H1 (cell line): ENCODE results near the gene PCP4. TPM values are rescaled to one million over a fixed set of nuclear protein-coding genes. Genes with fewer than 3 reads are reported as not detected.

ENCODE experiments used
- CTCF ChIA-PET: fragments of 300-600 bp; sonication (Branson Sonifier 250); formaldehyde crosslinking; loops from one replicate; lab custom pipeline; 2021; ENCODE audit not compliant: partially characterized antibody; lab: Charles Lee
- POLR2A ChIA-PET: fragments of 300-600 bp; sonication (Branson Sonifier 250); formaldehyde crosslinking; loops from one replicate; lab custom pipeline; 2021; ENCODE audit warnings: inconsistent platforms; ENCODE audit not compliant: partially characterized antibody; lab: Charles Lee
- DNase-seq, 2 experiments: peaks; one replicate each; pipeline versions ENCODE4 v3.0.0 to v3.0.0-alpha.2; 2010 to 2022; ENCODE audit warnings: low spot score in 2 of 2, low read depth in 1 of 2, mixed read lengths in 1 of 2
- FAIRE-seq: peaks from 2 replicates; lab custom pipeline; 2011; peaks lifted over from hg19 to GRCh38; lab: Jason Lieb, UNC
- H2AFZ ChIP-seq: 2 replicates; pipeline ENCODE4 v1.8.1; 2012; ENCODE audit warnings: low read length, inconsistent platforms
- H2AK5ac ChIP-seq: 2 replicates; pipeline ENCODE4 v1.6.1; 2013; ENCODE audit warnings: low read depth, low read length
- H2BK120ac ChIP-seq: replicated peaks from 2 replicates; pipeline ENCODE3; 2013; ENCODE audit warnings: low read depth, low read length, inconsistent platforms
- H2BK12ac ChIP-seq: 2 replicates; pipeline ENCODE4 v1.6.1; 2013; ENCODE audit warnings: low read depth, low read length
- H2BK15ac ChIP-seq: 2 replicates; pipeline ENCODE4 v1.6.1; 2013; ENCODE audit warnings: low read length
- H2BK20ac ChIP-seq: 2 replicates; pipeline ENCODE4 v1.6.1; 2013; ENCODE audit warnings: low read length
- H2BK5ac ChIP-seq: 2 replicates; pipeline ENCODE4 v1.6.1; 2013; ENCODE audit warnings: low read depth, low read length
- H3K14ac ChIP-seq: 2 replicates; pipeline ENCODE4 v1.6.1; 2013; ENCODE audit warnings: inconsistent platforms; ENCODE audit not compliant: insufficient read length
- H3K18ac ChIP-seq: 2 replicates; pipeline ENCODE4 v1.6.1; 2013; ENCODE audit warnings: low read length; ENCODE audit errors: extremely low read depth
- H3K23ac ChIP-seq: 2 replicates; pipeline ENCODE4 v1.6.1; 2013; ENCODE audit warnings: inconsistent platforms; ENCODE audit not compliant: insufficient read length
- H3K23me2 ChIP-seq: 2 replicates; pipeline ENCODE4 v1.6.1; 2013; ENCODE audit warnings: low read depth, low read length
- H3K27ac ChIP-seq: 2 replicates; pipeline ENCODE4 v1.6.1; 2011; ENCODE audit warnings: low read depth, low read length, inconsistent platforms
- H3K27me3 ChIP-seq, 4 experiments: replicated peaks in 1 of 4; 1 replicate in 1 of 4; 2 replicates in 3 of 4; pipeline versions ENCODE4 v1.6.1 to v1.8.1; 2011 to 2013; ENCODE audit warnings: low read length in 3 of 4, mild to moderate bottlenecking in 3 of 4, inconsistent platforms in 2 of 4, mixed read lengths in 2 of 4, moderate library complexity in 1 of 4; ENCODE audit not compliant: control insufficient read depth in 3 of 4, insufficient read depth in 3 of 4; ENCODE audit errors: extremely low read depth in 1 of 4
- H3K36me3 ChIP-seq, 4 experiments: 2 replicates each; pipeline versions ENCODE4 v1.6.1 to v1.8.1; 2011 to 2013; ENCODE audit warnings: mild to moderate bottlenecking in 4 of 4, low read length in 3 of 4, moderate library complexity in 2 of 4, control low read depth in 1 of 4, inconsistent platforms in 1 of 4; ENCODE audit not compliant: insufficient read depth in 4 of 4, control insufficient read depth in 2 of 4
- H3K4ac ChIP-seq: replicated peaks from 2 replicates; pipeline ENCODE3; 2013; ENCODE audit warnings: low read length, low read depth, mixed read lengths, inconsistent platforms; ENCODE audit not compliant: insufficient read length
- H3K4me1 ChIP-seq, 4 experiments: replicated peaks in 1 of 4; 1 replicate in 1 of 4; 2 replicates in 3 of 4; pipeline versions ENCODE4 v1.6.1 to v1.8.1; 2011 to 2013; ENCODE audit warnings: low read length in 3 of 4, inconsistent platforms in 2 of 4, mixed read lengths in 1 of 4; ENCODE audit not compliant: insufficient read depth in 4 of 4, control insufficient read depth in 3 of 4
- H3K4me2 ChIP-seq, 2 experiments: 2 replicates each; pipeline versions ENCODE4 v1.6.1 to v1.8.1; 2011 to 2013; ENCODE audit warnings: low read depth in 2 of 2, low read length in 2 of 2, control low read depth in 1 of 2, inconsistent platforms in 1 of 2, mild to moderate bottlenecking in 1 of 2; ENCODE audit not compliant: insufficient read depth in 1 of 2
- H3K4me3 ChIP-seq, 4 experiments: fragments of 200-600, 300-600 bp in 1 of 4; sonication (generic), shearing (Covaris generic), sonication (Bioruptor Twin) in 1 of 4; 2 replicates each; pipeline versions ENCODE4 v1.5.1 to v1.8.1; 2011 to 2016; ENCODE audit warnings: low read length in 4 of 4, low read depth in 3 of 4, control low read depth in 2 of 4, inconsistent platforms in 2 of 4, mild to moderate bottlenecking in 2 of 4, mixed read lengths in 1 of 4, moderate library complexity in 1 of 4; ENCODE audit not compliant: insufficient read depth in 2 of 4; ENCODE audit errors: extremely low read depth in 1 of 4
- H3K56ac ChIP-seq: replicated peaks from 2 replicates; pipeline ENCODE3; 2013; ENCODE audit warnings: low read depth, mild to moderate bottlenecking, mixed read lengths, low read length, inconsistent platforms; ENCODE audit not compliant: insufficient read length
- H3K79me1 ChIP-seq: 2 replicates; pipeline ENCODE4 v1.6.1; 2013; ENCODE audit warnings: low read depth, low read length, control low read depth
- H3K79me2 ChIP-seq, 2 experiments: 2 replicates each; pipeline versions ENCODE4 v1.6.1 to v1.8.1; 2012 to 2013; ENCODE audit warnings: low read length in 2 of 2, mild to moderate bottlenecking in 2 of 2, inconsistent platforms in 1 of 2; ENCODE audit not compliant: insufficient read depth in 2 of 2, control insufficient read depth in 1 of 2
- H3K9ac ChIP-seq, 4 experiments: replicated peaks in 1 of 4; 1 replicate in 1 of 4; 2 replicates in 3 of 4; pipeline versions ENCODE4 v1.6.1 to v1.8.1; 2011 to 2013; ENCODE audit warnings: low read depth in 3 of 4, low read length in 3 of 4, control low read depth in 2 of 4, mild to moderate bottlenecking in 2 of 4, moderate library complexity in 2 of 4, inconsistent platforms in 1 of 4; ENCODE audit errors: extremely low read depth in 1 of 4
- H3K9me3 ChIP-seq, 2 experiments: 2 replicates each; pipeline versions ENCODE4 v1.6.1 to v1.8.1; 2012 to 2013; ENCODE audit warnings: mild to moderate bottlenecking in 2 of 2, moderate library complexity in 2 of 2, control low read depth in 1 of 2, inconsistent platforms in 1 of 2, low read depth in 1 of 2, low read length in 1 of 2, mixed read lengths in 1 of 2; ENCODE audit not compliant: insufficient read depth in 2 of 2
- H4K20me1 ChIP-seq, 2 experiments: replicated peaks in 1 of 2; 2 replicates each; pipeline versions ENCODE3 to v1.8.1; 2011 to 2013; ENCODE audit warnings: inconsistent platforms in 2 of 2, low read length in 2 of 2, mild to moderate bottlenecking in 1 of 2; ENCODE audit not compliant: insufficient read depth in 2 of 2, control insufficient read depth in 1 of 2
- H4K5ac ChIP-seq: 2 replicates; pipeline ENCODE4 v1.6.1; 2013; ENCODE audit warnings: low read length, low read depth, mixed read lengths, inconsistent platforms; ENCODE audit not compliant: insufficient read length
- H4K8ac ChIP-seq: 2 replicates; pipeline ENCODE4 v1.8.0; 2013; ENCODE audit warnings: mild to moderate bottlenecking, moderate library complexity, low read length, inconsistent platforms; ENCODE audit not compliant: insufficient read depth; ENCODE audit errors: extremely low read depth
- H4K91ac ChIP-seq: replicated peaks from 2 replicates; pipeline ENCODE3; 2013; ENCODE audit warnings: low read length, mixed read lengths, inconsistent platforms; ENCODE audit not compliant: insufficient read length
- WGBS, 2 experiments: shearing (Covaris generic) in 1 of 2; methylation state at CpG; one replicate each; pipeline versions ENCODE4 v1.1.6 to v1.1.7; 2013 to 2015; ENCODE audit warnings: low lambda C conversion rate in 2 of 2, mixed read lengths in 2 of 2, inconsistent platforms in 1 of 2, low coverage in 1 of 2, missing lambda C conversion rate in 1 of 2; ENCODE audit not compliant: insufficient replicate concordance in 2 of 2, insufficient coverage in 1 of 2, insufficient read length in 1 of 2; ENCODE audit errors: extremely low coverage in 1 of 2, missing lambda C conversion rate in 1 of 2; 5-methylcytosine and 5-hydroxymethylcytosine counted together
- polyA plus RNA-seq, 7 experiments: library from polyadenylated mRNA; depleted of rRNA in 3 of 7; stranded (reverse) in 5 of 7; unstranded in 2 of 7; fragments of >200 nt in 5 of 7; fragments of 200-250 nt in 2 of 7; gene quantifications; 1 replicate in 5 of 7; 2 replicates in 1 of 7; 4 replicates in 1 of 7; pipeline versions ENCODE4 v1.2.1 to v1.2.3, GENCODE V29; 2011 to 2013; ENCODE audit warnings: missing spikeins in 2 of 7, mixed read lengths in 2 of 7
- total RNA-seq: library from RNA; stranded (reverse); fragmentation: NEBNext Ultra II Directional; extraction: Animal tissue kit (Norgen Biotek cat#: 25700); gene quantifications from 2 replicates; pipeline ENCODE4 v1.2.1, GENCODE V29; 2021

The PCP4 gene
- total and polyA plus RNA-seq, 2 of the 8 experiments (the other 6 are each of a cell fraction or from before 2014, with no cell fraction given), result 1.8 to 2.4 TPM

- no peaks in the 10 kb centered on the region for H4K20me1 ChIP-seq
- no peak overlapping the region for H4K91ac ChIP-seq
- no peak overlapping the region for H3K56ac ChIP-seq
- no peak overlapping the region for H3K23ac ChIP-seq
- H3K18ac ChIP-seq, result no peak overlapping the region
- DNase-seq, result no peak
- H2AFZ ChIP-seq, result no peak overlapping the region
- no peaks in the 10 kb centered on the region for H3K23me2 ChIP-seq
- no peak for FAIRE-seq
- H2BK5ac ChIP-seq, result no peak overlapping the region
- H2AK5ac ChIP-seq, result no peak overlapping the region
- H3K4me1 ChIP-seq, result no peaks in the 10 kb centered on the region
- H4K8ac ChIP-seq, result no peak overlapping the region
- no peak overlapping the region for H2BK120ac ChIP-seq
- H3K4me2 ChIP-seq, result no peak overlapping the region
- CTCF ChIA-PET, result interaction anchor here (1.3 to 1.4 kb wide), 2 partner anchors 10 to 12 kb away, joined by 3 to 4 read pairs; no protein-coding TSS in a partner anchor
- H2BK15ac ChIP-seq, result no peak overlapping the region
- H3K27me3 ChIP-seq, result no peaks in the 10 kb centered on the region
- H3K79me1 ChIP-seq, result no peaks in the 10 kb centered on the region
- no peak overlapping the region for H3K4ac ChIP-seq
- H3K4me3 ChIP-seq, result no peak overlapping the region
- H3K36me3 ChIP-seq, result no peaks in the 10 kb centered on the region
- WGBS, 2 experiments, result 96% methylated on average over 1 of the region's 1 CpG; no CpG with 5 or more reads in 1 of the 2 experiments
- H2BK12ac ChIP-seq, result no peak overlapping the region
- H3K9me3 ChIP-seq, result peaks cover 0 to 4% of the 10 kb centered on the region in 2 experiments; a peak in 2 of 4 replicates
- H3K14ac ChIP-seq, result no peak overlapping the region
- POLR2A ChIA-PET, result no interaction called here
- H2BK20ac ChIP-seq, result no peak overlapping the region
- no peak overlapping the region for H3K9ac ChIP-seq
- no peaks in the 10 kb centered on the region for H3K79me2 ChIP-seq
- no peak overlapping the region for H3K27ac ChIP-seq
- H4K5ac ChIP-seq, result no peak overlapping the region
Measured at GRCh38 chr21:39965026-39965425, 97.8 kb downstream of the PCP4 start.
